NCI-H526 treated with DMSO at 0.1 percent for 48 hours (cell line): ENCODE data around the gene NOTUM.
A peak's percentile ranks its signal among the peaks of the same experiment; 100 is the strongest.

Experiments
- DNase-seq: peaks from one replicate; lab custom pipeline; 2025; lab: John Stamatoyannopoulos, UW

The NOTUM gene

GRCh38 chr17:81977211-81977808, 16.3 kb upstream of the NOTUM start, which contains the start of gene ASPSCR1:
Gene ASPSCR1 (plus strand): TSS chr17:81977629. CDS start chr17:81977647, 18 bp downstream.
- DNase-seq: peak; percentile 67

- peak; percentile 15 for DNase-seq
Observed at GRCh38 chr17:81976332-81977210, 15.6 kb upstream of the NOTUM start.

- DNase-seq: no peak
Observed at GRCh38 chr17:81973432-81973831, 12.4 kb upstream of the NOTUM start.

- no peak for DNase-seq
Observed at GRCh38 chr17:81968850-81969812, 8.1 kb upstream of the NOTUM start.

- no peak for DNase-seq
Observed at GRCh38 chr17:81968396-81968745, 7.4 kb upstream of the NOTUM start.

GRCh38 chr17:81967533-81968395, 6.8 kb upstream of the NOTUM start:
- peak; percentile 36 for DNase-seq

- DNase-seq: no peak
Observed at GRCh38 chr17:81967244-81967532, 6.2 kb upstream of the NOTUM start.

GRCh38 chr17:81966343-81967243, 5.6 kb upstream of the NOTUM start:
- DNase-seq: no peak

GRCh38 chr17:81964081-81964849, 3.3 kb upstream of the NOTUM start:
- no peak for DNase-seq

- DNase-seq: no peak
Observed at GRCh38 chr17:81962499-81963441, 1.8 kb upstream of the NOTUM start.

GRCh38 chr17:81961521-81962498, 823 bp upstream of the NOTUM start:
- no peak for DNase-seq

GRCh38 chr17:81960130-81960958, 643 bp downstream of the NOTUM start:
- DNase-seq: no peak

GRCh38 chr17:81959362-81960129, 1.4 kb downstream of the NOTUM start:
- DNase-seq: no peak

- no peak for DNase-seq
Observed at GRCh38 chr17:81958633-81959342, 2.2 kb downstream of the NOTUM start.
